Cardiac septum (tissue), 1 donor: Measurements from ENCODE around the gene COL18A1. TPM values are rescaled to one million over a fixed set of nuclear protein-coding genes. Genes with fewer than 3 reads are reported as not detected.

Experiments used
- DNase-seq: peaks from one replicate; pipeline ENCODE4 v3.0.0-alpha.2; 2020; ENCODE audit warnings: low spot score
- intact Hi-C: fragments of 100-400 bp; cut with DNase I; formaldehyde crosslinking; loops from one replicate; pipeline ENCODE4 v1.14.0; 2022
- total RNA-seq: library from RNA; stranded (reverse); fragmentation: NEBNext Ultra II Directional; extraction: Animal tissue kit (Norgen Biotek cat#: 25700); gene quantifications from one replicate; pipeline ENCODE4 v1.2.1, GENCODE V29; 2021
- donor health status: DM: no; HTN: no; CAD: no.

Gene COL18A1
- total RNA-seq, 1 donor from 2014 or later, result 77.0 TPM

DNA sequence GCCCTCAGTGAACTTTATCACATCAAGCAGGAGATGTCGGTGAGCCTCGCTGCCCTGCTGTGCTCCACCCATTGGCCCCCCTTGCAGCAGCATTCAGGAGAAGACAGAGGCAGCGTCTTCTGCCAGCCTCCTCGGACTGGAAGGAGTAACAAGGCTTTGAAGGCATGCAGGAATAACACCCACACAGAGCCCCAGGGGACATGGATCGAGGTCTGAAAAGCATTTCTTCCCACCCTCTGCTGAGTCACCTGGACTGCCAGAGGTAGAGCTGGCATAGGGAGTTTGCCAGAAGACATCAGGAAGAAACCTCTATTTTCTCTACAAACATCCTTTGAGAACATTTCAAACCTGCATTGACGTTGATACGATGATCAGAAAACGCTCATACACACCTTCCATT is 42.9 kb downstream of the COL18A1 start:
- DNase-seq, result no peak
- intact Hi-C loops, result no loop called here

DNA sequence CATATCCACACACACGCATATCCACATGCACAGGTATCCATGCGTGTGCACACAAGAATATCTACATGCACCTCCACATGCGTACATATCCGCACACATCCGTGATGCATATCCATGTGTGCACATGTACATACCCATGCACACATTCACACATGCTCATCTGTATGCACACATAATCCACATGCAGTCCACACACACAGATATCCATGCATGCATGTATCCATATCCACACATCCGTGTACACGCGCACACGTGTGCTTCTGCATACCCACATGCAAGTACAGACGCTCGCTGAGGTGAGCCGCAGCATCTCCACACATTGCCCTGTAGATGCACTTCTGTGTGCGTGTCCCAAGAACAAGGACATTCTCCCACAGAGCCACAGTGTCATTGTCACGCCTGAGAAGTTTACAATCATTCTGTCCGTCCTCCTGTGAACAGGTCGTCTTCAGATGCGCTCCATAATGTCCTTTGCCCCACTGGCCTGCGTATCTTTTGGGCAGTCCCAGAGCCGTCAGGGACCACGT is 43.4 kb downstream of the COL18A1 start:
- no peak for DNase-seq
- intact Hi-C loops, result no loop called here

DNA sequence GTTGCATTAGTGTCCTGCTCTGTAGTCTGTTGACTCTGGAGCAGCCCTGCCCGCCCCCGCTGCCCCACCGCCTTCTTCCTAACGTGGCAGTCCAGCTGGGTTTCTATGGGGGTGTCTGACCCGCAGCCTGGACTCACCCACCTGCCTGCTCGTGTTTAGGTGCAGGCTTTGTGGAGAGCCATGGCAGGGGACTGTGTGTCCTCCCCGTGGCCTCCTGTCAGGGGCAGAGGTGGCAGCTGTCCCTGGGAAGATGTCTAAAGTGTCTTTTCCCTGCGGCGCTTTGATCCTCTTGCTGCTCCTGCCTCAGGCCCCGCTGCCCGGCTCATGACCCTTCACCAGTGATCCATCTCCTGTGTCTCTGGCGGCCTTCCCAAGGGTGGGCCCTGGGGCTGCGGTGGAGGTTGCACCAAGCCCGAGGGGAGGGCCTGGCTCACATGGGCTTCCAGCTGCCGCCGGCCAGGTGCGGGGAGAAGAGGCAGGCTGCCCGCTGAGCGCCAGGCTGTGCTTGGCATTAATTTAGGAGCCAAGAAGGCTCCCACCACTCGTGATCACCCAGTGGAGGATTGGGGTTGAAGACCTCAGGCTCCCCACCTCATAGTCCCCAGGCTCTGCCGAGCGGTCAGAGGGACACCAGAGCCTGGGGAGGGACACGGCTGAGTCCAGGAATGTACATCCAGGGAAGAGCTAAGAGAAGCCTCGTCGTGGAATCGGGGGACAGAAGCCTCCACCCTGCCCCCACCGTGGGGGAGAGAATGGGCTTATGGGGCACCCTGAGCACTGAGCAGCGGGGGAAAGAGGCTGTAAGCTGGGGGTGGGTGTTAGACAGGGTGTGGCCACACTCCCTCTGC is 44.1 kb downstream of the COL18A1 start:
- intact Hi-C loops, result no loop called here
- DNase-seq, result no peak

DNA sequence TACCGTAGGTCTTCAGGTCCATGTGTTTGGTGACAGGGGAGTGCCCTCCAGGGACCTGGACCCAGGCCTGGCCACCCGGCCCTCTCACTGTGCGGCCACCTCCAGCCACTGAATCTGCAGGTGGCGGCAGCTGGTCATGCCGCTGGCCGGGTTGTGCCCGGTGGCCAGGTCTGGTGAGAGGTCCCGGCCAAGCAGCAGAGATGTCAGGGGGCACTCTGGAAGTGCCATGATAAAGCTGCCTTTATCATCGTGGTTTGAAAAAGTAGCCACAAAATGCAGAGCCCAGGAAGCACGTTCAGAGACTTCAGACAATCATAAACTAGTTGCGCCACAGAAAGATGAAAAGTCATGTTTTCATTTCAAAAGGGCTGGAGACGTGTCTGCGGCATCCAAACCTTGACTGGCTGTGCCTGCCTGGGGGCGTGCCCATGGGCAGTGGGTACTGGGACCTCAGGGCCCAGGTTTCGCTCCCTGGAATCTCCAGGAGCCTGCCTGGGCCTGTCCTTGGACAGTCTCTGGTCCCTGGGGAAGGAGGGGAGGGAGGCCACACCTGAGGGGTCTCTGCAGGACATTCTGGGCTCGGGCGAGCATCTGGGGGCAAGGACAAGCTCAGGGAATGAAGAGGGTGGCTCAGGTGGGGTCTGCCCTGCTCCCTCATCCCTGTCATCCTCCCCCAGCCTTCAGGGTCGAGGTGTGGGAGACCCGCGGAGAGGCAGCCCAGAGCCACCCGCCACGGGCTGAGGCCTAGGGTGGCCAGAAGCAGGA is 44.9 kb downstream of the COL18A1 start:
- DNase-seq, result no peak
- intact Hi-C loops, result no loop called here

DNA sequence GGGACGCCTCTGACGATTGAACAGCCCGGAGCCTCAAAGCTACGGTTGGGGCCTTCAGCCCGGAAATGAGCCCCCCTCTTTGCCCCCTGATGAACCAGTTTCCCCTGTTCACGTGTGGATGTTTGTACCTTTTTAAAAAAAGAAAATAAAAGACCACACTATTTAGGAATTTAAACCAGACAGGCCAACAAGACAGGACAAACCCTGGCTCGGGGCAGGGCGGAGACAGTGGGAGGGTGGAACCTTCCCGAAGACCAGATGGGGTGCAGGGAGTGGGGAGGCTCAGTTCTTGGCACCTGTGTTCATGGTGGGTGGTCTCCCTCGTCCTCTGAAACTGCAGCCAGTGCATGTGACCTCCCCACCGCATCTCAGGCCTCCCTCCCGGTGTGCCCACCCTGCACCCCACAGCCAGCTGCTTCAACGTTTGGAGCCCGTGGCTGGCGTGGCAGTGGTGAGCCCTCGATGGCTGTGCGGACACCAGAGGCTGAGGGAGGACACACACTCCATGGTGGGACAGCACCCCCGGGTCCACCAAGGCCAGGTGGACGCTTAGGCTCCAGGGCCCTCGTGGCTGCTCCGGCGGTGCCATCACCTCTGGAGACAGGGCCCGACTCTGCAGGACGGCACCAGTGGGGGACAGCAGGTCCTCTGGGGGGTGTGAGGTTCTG is 45.6 kb downstream of the COL18A1 start:
- intact Hi-C loops, result no loop called here
- DNase-seq, result no peak

DNA sequence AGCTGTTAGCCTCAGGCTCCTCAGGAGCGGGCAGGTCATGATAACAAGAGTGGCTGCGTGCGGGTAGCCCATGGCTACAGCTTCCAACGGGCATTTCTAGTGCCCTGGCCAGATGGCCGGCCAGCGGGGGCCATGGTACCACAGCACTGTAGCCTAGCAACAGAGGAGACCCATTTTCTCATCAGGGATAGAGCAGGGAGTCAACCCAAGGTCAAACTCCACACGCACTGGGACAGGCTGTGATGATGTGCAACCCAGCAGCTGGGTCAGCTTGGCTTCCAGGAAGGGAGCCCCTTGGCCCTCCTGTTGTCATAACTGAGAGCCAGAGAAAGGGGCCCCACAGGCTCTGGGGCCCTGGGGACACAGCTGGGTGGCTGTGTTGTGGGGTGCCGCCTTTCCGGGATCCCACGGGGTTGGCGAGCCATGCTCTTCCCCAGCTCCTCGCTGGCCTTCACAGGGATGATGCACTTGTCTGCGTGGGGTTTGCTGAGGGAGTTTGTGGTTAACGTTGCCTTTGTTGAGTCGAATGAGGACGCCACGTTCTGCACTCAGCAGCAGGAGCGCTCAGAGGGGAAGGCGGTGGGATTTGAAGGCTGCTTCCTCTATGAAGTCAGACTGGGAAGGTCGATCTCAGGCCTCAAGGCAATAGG is 46.3 kb downstream of the COL18A1 start:
- intact Hi-C loops, result no loop called here
- DNase-seq, result no peak

- no peak for DNase-seq
- intact Hi-C loops, result no loop called here
Observed at GRCh38 chr21:45451771-45452182, 46.8 kb downstream of the COL18A1 start.

- intact Hi-C loops, result no loop called here
- DNase-seq, result no peak
Observed at GRCh38 chr21:45452696-45453307, 47.8 kb downstream of the COL18A1 start.

- no peak for DNase-seq
- intact Hi-C loops, result no loop called here
Observed at GRCh38 chr21:45453308-45453950, 48.5 kb downstream of the COL18A1 start.

- no peak for DNase-seq
- intact Hi-C loops, result no loop called here
Observed at GRCh38 chr21:45454060-45454925, 49.3 kb downstream of the COL18A1 start.

DNA sequence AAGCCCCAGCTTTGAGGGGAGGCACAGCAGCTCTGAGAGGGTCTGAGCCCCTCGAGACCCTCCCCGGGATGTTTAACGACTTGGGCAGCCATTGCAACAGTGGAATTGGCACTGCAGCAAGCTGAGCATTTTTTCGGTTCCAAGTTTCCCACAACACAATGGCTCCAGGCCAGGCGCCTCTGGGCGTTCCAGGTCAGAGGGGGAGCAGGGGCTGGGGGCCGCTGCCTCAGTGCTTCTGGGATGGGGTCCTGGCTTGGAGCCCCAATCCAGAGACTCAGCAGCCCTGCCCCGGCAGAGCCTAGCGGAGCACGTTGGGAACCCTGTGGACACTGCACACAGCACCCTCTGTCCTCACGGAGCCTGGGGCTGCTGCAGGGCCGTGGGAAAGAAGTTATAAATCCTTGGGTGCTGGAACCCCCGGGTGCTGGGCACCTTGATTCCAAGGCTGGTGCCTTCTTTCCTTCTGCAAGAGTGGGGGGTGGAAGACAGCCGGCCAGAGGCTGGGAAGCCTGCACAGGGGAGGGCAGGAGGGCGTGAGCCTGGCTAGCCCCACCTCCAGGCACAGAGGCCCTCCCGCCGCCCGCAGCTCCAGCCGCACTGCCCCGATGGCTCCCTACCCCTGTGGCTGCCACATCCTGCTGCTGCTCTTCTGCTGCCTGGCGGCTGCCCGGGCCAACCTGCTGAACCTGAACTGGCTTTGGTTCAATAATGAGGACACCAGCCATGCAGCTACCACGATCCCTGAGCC is 50.1 kb downstream of the COL18A1 start:
- intact Hi-C loops, result no loop called here
- DNase-seq, result no peak

DNA sequence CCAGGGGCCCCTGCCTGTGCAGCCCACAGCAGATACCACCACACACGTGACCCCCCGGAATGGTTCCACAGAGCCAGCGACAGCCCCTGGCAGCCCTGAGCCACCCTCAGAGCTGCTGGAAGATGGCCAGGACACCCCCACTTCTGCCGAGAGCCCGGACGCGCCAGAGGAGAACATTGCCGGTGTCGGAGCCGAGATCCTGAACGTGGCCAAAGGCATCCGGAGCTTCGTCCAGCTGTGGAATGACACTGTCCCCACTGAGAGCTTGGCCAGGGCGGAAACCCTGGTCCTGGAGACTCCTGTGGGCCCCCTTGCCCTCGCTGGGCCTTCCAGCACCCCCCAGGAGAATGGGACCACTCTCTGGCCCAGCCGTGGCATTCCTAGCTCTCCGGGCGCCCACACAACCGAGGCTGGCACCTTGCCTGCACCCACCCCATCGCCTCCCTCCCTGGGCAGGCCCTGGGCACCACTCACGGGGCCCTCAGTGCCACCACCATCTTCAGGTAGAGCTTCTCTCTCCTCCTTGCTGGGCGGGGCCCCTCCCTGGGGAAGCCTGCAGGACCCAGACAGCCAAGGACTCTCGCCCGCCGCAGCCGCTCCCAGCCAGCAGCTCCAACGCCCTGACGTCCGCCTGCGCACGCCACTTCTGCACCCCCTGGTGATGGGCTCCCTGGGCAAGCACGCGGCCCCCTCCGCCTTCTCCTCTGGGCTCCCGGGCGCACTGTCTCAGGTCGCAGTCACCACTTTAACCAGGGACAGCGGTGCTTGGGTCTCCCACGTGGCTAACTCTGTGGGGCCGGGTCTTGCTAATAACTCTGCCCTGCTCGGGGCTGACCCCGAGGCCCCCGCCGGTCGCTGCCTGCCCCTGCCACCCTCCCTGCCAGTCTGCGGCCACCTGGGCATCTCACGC is 51.0 kb downstream of the COL18A1 start:
- intact Hi-C loops, result no loop called here

GRCh38 chr21:45456584-45457160 is 51.7 kb downstream of the COL18A1 start:
- DNase-seq, result no peak
- intact Hi-C loops, result no loop called here

More for the DNA sequence above, 51.0 kb downstream of the COL18A1 start:
- no peak for DNase-seq

DNA sequence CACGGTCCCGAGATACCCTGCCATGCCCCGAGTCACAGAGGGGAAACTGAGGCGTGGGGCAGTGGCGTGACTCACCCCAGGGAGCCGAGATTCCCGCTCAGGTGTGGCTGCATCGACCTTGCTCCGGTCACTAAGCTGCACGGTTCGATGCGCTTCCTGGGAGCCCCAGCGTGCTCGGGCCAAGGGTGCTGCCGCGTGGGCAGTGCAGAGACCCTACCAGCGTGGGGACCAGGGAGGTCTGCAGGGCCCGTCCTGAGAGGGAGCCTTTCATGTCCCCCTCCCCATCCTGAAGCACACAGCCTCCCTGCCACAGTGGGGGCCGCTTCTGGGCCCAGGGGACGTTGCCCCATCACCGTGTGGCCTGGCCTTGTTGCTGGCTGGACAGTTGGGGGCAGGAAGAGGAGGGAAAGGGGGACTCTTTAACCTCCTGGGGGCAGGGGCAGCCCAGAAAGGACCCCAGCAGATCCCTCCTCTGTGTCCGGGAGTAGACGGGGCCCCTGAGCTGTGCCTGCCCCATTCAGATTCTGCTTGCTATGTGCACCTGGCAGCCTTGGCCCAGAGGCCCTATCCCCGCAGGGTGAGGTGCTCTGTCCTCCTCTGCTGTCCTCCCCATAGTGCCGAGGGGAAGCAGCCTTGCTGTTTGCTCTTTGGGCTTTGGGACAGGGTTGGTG is 52.3 kb downstream of the COL18A1 start:
- DNase-seq, result no peak
- intact Hi-C loops, result no loop called here

DNA sequence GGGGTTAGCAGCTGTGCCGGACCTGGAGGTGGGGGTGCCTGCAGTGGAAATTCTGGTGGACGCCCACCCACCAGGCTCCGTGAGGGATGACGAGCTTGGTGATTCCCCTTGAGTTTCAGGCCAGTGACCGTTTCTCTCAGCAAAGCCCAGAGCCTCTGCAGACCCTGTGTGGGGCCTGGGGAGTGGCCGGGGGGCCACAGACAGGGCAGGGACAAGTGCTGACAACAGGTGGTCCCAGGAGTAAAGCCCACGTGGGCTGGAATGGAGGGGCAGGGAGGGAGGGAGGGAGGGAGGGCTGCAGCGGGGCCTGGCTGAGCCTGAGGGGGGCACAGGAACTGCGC is 52.8 kb downstream of the COL18A1 start:
- intact Hi-C loops, result no loop called here
- DNase-seq, result no peak
